ENCODE results near the gene GASK1B.

DNA sequence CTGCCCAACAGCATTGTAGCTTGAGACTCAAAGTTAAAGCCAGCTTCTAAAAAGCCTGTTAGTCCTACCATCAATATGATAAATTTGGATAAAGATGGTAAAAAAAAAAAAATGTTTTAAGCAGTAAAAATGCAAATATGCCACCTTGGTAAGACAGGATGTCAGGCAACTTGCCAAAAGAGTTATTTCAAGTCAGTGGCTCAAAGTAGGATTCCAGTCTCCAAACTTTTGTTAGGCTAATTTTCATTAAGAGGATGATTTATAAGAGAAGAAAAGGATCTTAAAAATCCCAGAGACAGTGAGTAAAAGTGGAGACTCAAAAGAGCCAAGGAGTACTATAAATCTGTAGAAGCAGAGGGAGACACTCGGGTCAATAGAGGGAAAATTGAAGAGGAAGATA, 47.5 kb downstream of the GASK1B start:
- TF ChIP-seq SUZ12 (IDR thresholded peaks at IDR 0.05; ENCODE audit: extremely low read depth, insufficient read depth, insufficient read length) (no peak), YY1 (IDR thresholded peaks at IDR 0.05; ENCODE audit: insufficient read depth, insufficient read length) (no peak)
